IMR-90 (cell line): ENCODE data around the gene KIF5C. TPM values are rescaled to one million over a fixed set of nuclear protein-coding genes. Genes with fewer than 3 reads are reported as not detected.

Experiments used
- ATAC-seq: fragments of 200-7000 bp; cut with Tn5 transposase; 2 replicates; pipeline ENCODE4 v1.9.1; 2020; ENCODE audit warnings: low read depth, mild to moderate bottlenecking, moderate library complexity
- BruUV-seq: library from RNA; stranded (reverse); fragments of 400-500 nt; replicated peaks from 2 replicates; lab custom pipeline; 2021; lab: Mats Ljungman, UMichigan
- CTCF ChIA-PET: fragments of 300-600 bp; formaldehyde crosslinking; extraction: SDS; loops from one replicate; lab custom pipeline; 2021; ENCODE audit warnings: antibody characterized with exemption; lab: Yijun Ruan, JAX
- POLR2A ChIA-PET: fragments of 300-600 bp; sonication (Branson Sonifier 250); formaldehyde crosslinking; loops from one replicate; lab custom pipeline; 2022; ENCODE audit warnings: antibody characterized with exemption; ENCODE audit not compliant: unreplicated experiment; lab: Charles Lee
- DNase-seq: peaks from one replicate; pipeline ENCODE4 v3.0.0; 2013
- H2AFZ ChIP-seq: replicated peaks from 2 replicates; pipeline ENCODE3; 2013; ENCODE audit warnings: low read length, mild to moderate bottlenecking; ENCODE audit not compliant: poor library complexity
- H2AK5ac ChIP-seq: 2 replicates; pipeline ENCODE4 v1.6.1; 2013; ENCODE audit warnings: low read depth, low read length, inconsistent platforms
- H2AK9ac ChIP-seq: replicated peaks from 2 replicates; pipeline ENCODE3; 2013; ENCODE audit warnings: mild to moderate bottlenecking, low read depth, low read length, moderate library complexity; ENCODE audit not compliant: poor library complexity
- H2BK120ac ChIP-seq: 2 replicates; pipeline ENCODE4 v1.6.1; 2013; ENCODE audit warnings: low read depth, low read length, inconsistent platforms
- H2BK15ac ChIP-seq: 3 replicates; pipeline ENCODE4 v1.6.1; 2013; ENCODE audit warnings: low read depth, low read length, inconsistent platforms
- H2BK20ac ChIP-seq: 2 replicates; pipeline ENCODE4 v1.6.1; 2013; ENCODE audit warnings: low read depth, mild to moderate bottlenecking, inconsistent platforms, low read length, moderate library complexity
- H2BK5ac ChIP-seq: 2 replicates; pipeline ENCODE4 v1.6.1; 2013; ENCODE audit warnings: mild to moderate bottlenecking, low read depth, low read length, inconsistent platforms; ENCODE audit not compliant: poor library complexity, severe bottlenecking
- H3K14ac ChIP-seq: replicated peaks from 2 replicates; pipeline ENCODE4 v1.6.1; 2013; ENCODE audit warnings: low read depth, low read length, inconsistent platforms
- H3K18ac ChIP-seq: 2 replicates; pipeline ENCODE4 v1.6.1; 2013; ENCODE audit warnings: low read depth, low read length, control low read depth
- H3K23ac ChIP-seq: 2 replicates; pipeline ENCODE4 v1.6.1; 2013; ENCODE audit warnings: low read depth, low read length, inconsistent platforms
- H3K27ac ChIP-seq: 2 replicates; pipeline ENCODE4 v1.5.1; 2013; ENCODE audit warnings: mild to moderate bottlenecking, control low read depth, low read length; ENCODE audit not compliant: insufficient read depth
- H3K27me3 ChIP-seq: 2 replicates; pipeline ENCODE4 v1.6.1; 2013; ENCODE audit warnings: low read length; ENCODE audit not compliant: control insufficient read depth, insufficient read depth
- H3K36me3 ChIP-seq: 2 replicates; pipeline ENCODE4 v1.6.1; 2013; ENCODE audit warnings: low read length, mixed read lengths; ENCODE audit not compliant: control insufficient read depth, insufficient read depth
- H3K4ac ChIP-seq: 2 replicates; pipeline ENCODE4 v1.6.1; 2013; ENCODE audit warnings: low read depth, low read length, inconsistent platforms
- H3K4me1 ChIP-seq: 2 replicates; pipeline ENCODE4 v1.6.1; 2013; ENCODE audit warnings: low read length, mixed read lengths; ENCODE audit not compliant: control insufficient read depth, insufficient read depth
- H3K4me2 ChIP-seq: 2 replicates; pipeline ENCODE4 v1.6.1; 2013; ENCODE audit warnings: low read depth, mild to moderate bottlenecking, control low read depth, low read length, moderate library complexity
- H3K4me3 ChIP-seq: 2 replicates; pipeline ENCODE4 v1.5.1; 2013; ENCODE audit warnings: low read depth, mild to moderate bottlenecking, control low read depth, low read length, moderate library complexity; ENCODE audit not compliant: insufficient read depth
- H3K56ac ChIP-seq: 2 replicates; pipeline ENCODE4 v1.6.1; 2013; ENCODE audit warnings: low read length, inconsistent platforms; ENCODE audit not compliant: insufficient read depth; ENCODE audit errors: extremely low read depth
- H3K79me1 ChIP-seq, 2 experiments: 2 replicates each; pipeline ENCODE4 v1.6.1; 2013; ENCODE audit warnings: low read length in 2 of 2, inconsistent platforms in 1 of 2, low read depth in 1 of 2
- H3K9ac ChIP-seq: 2 replicates; pipeline ENCODE4 v1.6.1; 2013; ENCODE audit warnings: low read depth, low read length, control low read depth
- H3K9me1 ChIP-seq: 2 replicates; pipeline ENCODE4 v1.6.1; 2013; ENCODE audit warnings: low read length, inconsistent platforms; ENCODE audit not compliant: insufficient read depth
- H3K9me3 ChIP-seq: 2 replicates; pipeline ENCODE4 v1.6.1; 2013; ENCODE audit warnings: low read length; ENCODE audit not compliant: control insufficient read depth, insufficient read depth
- H4K20me1 ChIP-seq: 2 replicates; pipeline ENCODE4 v1.6.1; 2013; ENCODE audit warnings: low read length, inconsistent platforms; ENCODE audit not compliant: insufficient read depth
- H4K5ac ChIP-seq: 2 replicates; pipeline ENCODE4 v1.6.1; 2013; ENCODE audit warnings: mild to moderate bottlenecking, low read depth, low read length, control low read depth
- H4K8ac ChIP-seq, 2 experiments: 2 replicates each; pipeline ENCODE4 v1.6.1; 2013; ENCODE audit warnings: low read depth in 2 of 2, low read length in 2 of 2, control low read depth in 1 of 2, inconsistent platforms in 1 of 2
- H4K91ac ChIP-seq: 2 replicates; pipeline ENCODE4 v1.6.1; 2013; ENCODE audit warnings: low read depth, low read length, inconsistent platforms; ENCODE audit not compliant: insufficient read depth
- CEBPB ChIP-seq: IDR thresholded peaks from 2 replicates; pipeline ENCODE4 v1.6.1; 2012; ENCODE audit warnings: low read depth, low read length, improper control_type of control experiment
- CTCF ChIP-seq: conservative IDR thresholded peaks from 2 replicates; pipeline ENCODE4 v1.5.1; 2012; ENCODE audit warnings: mild to moderate bottlenecking, low read depth, low read length, improper control_type of control experiment
- MXI1 ChIP-seq: IDR thresholded peaks from 2 replicates; pipeline ENCODE4 v1.6.1; 2012; ENCODE audit warnings: low read depth, mild to moderate bottlenecking, low read length, moderate library complexity, borderline replicate concordance
- NFE2L2 ChIP-seq: fragments of 150-350 bp; IDR thresholded peaks from 2 replicates; pipeline ENCODE4 v1.6.1; 2016; ENCODE audit warnings: low read depth, mild to moderate bottlenecking, low read length
- RAD21 ChIP-seq: IDR thresholded peaks from 2 replicates; pipeline ENCODE4 v1.6.1; 2012; ENCODE audit warnings: low read length, improper control_type of control experiment
- RCOR1 ChIP-seq: IDR thresholded peaks from 2 replicates; pipeline ENCODE4 v1.6.1; 2012; ENCODE audit warnings: mild to moderate bottlenecking, low read length, improper control_type of control experiment; ENCODE audit not compliant: insufficient replicate concordance
- SMC3 ChIP-seq: fragments of 150-350 bp; IDR thresholded peaks from 2 replicates; pipeline ENCODE4 v1.6.1; 2016; ENCODE audit warnings: low read depth, mild to moderate bottlenecking, antibody characterized with exemption, low read length, moderate library complexity
- WGBS, 2 experiments: methylation state at CpG; one replicate each; pipeline versions ENCODE4 v1.1.5 to v1.1.7; 2013; ENCODE audit warnings: missing lambda C conversion rate in 2 of 2; ENCODE audit not compliant: insufficient read length in 1 of 2; ENCODE audit errors: extremely low coverage in 2 of 2; 5-methylcytosine and 5-hydroxymethylcytosine counted together
- dilution Hi-C: fragments of 300-500 bp; cut with HindIII; formaldehyde crosslinking; loops from one replicate; pipeline ENCODE4 v1.14.3; 2018; ENCODE audit warnings: low sequenced_read_pairs; ENCODE audit not compliant: unreplicated experiment
- in situ Hi-C: fragments of 300-500 bp; cut with MboI; formaldehyde crosslinking; loops from 3 replicates; pipeline ENCODE4 v1.14.3; 2019; ENCODE audit warnings: low sequenced_read_pairs, inconsistent platforms, mixed read lengths
- intact Hi-C: fragments of 100-400 bp; cut with micrococcal nuclease; formaldehyde crosslinking; loops from 2 replicates; pipeline ENCODE4 v1.10.0; 2022
- polyA plus RNA-seq, 3 experiments: library from polyadenylated mRNA; depleted of rRNA; stranded (reverse); fragments of >200 nt; gene quantifications; 2 replicates each; pipeline ENCODE4 v1.2.3, GENCODE V29; 2012; ENCODE audit warnings: low replicate concordance in 1 of 3
- total RNA-seq: library from RNA; depleted of rRNA; stranded (reverse); fragments of >200 nt; gene quantifications from 2 replicates; pipeline ENCODE4 v1.2.3, GENCODE V29; 2012

The KIF5C gene
- total and polyA plus RNA-seq, 2 of the 4 experiments (the other 2 are of a cell fraction), result 0.10 to 0.18 TPM

- no peak for TF ChIP-seq CEBPB
Observed at GRCh38 chr2:148876595-148877402, 1.8 kb downstream of the KIF5C start (continued).

GRCh38 chr2:148877403-148877740 is 2.3 kb downstream of the KIF5C start:
- Histone ChIP-seq H3K4ac (no peak overlapping the region), H3K4me2 (no peak overlapping the region), H3K14ac (no peak overlapping the region), H3K79me1 (no peaks in the 10 kb centered on the region), H4K8ac (no peak overlapping the region), H2BK120ac (no peak overlapping the region), H4K91ac (no peak overlapping the region), H3K36me3 (no peaks in the 10 kb centered on the region), H2AK5ac (no peak overlapping the region), H2BK20ac (no peak overlapping the region), H3K27me3 (peaks cover 26% of the 10 kb centered on the region), H3K56ac (no peak overlapping the region), H2BK15ac (no peak overlapping the region), H2AFZ (no peak overlapping the region), H2AK9ac (no peak overlapping the region), H3K4me3 (no peak overlapping the region), H3K27ac (no peak overlapping the region), H3K4me1 (no peaks in the 10 kb centered on the region), H3K18ac (no peak overlapping the region), H4K5ac (no peak overlapping the region), H3K9me1 (no peaks in the 10 kb centered on the region), H3K23ac (no peak overlapping the region), H3K9ac (no peak overlapping the region), H3K9me3 (no peaks in the 10 kb centered on the region; the same call in 1 of the 2 replicates), H4K20me1 (no peaks in the 10 kb centered on the region), H2BK5ac (no peak overlapping the region)
- BruUV-seq, result no TSS peak
- WGBS, 2 experiments, result 43% methylated on average over 1 of the region's 1 CpG; no CpG with 5 or more reads in 1 of the 2 experiments
- DNase-seq, result no peak
- intact Hi-C loops (loop anchor here (5.0 kb wide), 1 partner anchor 230 kb away; no protein-coding TSS in a partner anchor), in situ Hi-C loops (no loop called here), dilution Hi-C loops (no loop called here)
- no peak for ATAC-seq
- ChIA-PET CTCF (interaction anchor here (0.6 kb wide), 1 partner anchor 889 kb away, joined by 3 read pairs; no protein-coding TSS in a partner anchor), POLR2A (no interaction called here)
- TF ChIP-seq MXI1 (no peak), CTCF (no peak), NFE2L2 (no peak), RAD21 (no peak), SMC3 (no peak), CEBPB (no peak), RCOR1 (no peak)
